GM21717 (cell line): ENCODE data around the gene UBXN6.

Experiments
- ATAC-seq: cut with Tn5 transposase; IDR thresholded peaks from one replicate; pipeline ENCODE4 v1.9.1; 2021; ENCODE audit warnings: mild to moderate bottlenecking, moderate library complexity; ENCODE audit not compliant: unreplicated experiment

The UBXN6 gene

DNA sequence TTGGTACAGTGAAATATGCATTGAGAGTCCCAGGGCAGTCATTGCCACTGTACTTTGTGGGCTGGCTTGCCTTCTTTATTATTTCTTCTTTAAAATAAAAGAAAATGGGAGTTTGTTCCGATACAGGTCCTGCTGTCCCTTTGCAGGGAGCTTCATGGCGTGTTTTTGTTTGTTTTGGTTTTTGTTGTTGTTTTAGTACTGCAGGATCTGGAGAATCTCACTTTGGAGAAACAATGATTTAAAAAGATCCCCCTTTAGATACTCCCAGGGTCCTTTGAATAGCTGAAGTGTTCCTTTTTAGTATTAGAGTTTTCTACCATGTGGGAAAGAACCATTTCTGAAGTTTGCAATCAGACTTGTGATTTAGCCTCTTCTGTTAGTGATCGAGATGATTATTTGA lies 44.0 kb downstream of the UBXN6 start:
- no peak for ATAC-seq

DNA sequence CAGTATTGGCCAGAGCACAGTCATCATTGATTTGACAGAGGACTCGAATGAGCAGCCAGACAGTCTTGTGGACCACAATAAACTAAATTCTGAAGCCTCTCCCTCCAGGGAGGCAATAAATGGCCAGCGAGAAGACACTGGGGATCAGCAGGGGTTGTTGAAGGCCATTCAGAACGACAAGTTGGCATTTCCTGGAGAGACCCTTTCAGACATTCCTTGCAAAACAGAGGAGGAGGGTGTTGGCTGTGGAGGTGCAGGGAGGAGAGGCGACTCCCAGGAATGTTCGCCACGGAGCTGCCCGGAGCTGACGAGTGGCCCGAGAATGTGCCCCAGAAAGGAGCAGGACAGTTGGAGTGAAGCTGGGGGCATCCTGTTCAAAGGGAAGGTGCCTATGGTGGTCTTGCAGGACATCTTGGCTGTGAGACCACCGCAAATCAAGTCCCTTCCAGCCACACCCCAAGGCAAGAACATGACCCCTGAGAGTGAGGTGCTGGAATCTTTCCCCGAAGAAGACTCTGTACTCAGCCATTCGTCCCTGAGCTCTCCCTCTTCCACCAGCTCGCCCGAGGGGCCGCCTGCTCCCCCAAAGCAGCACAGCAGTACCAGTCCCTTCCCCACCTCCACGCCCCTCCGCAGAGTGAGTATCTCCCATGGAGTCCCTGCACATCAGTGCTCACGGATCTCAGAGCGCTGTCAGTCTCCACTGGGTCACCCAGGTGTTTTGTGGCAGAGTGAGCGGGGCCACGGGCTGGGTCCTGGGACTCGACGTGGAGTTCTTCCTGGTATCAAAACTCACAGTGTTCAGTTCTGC lies 48.3 kb downstream of the UBXN6 start:
- no peak for ATAC-seq

DNA sequence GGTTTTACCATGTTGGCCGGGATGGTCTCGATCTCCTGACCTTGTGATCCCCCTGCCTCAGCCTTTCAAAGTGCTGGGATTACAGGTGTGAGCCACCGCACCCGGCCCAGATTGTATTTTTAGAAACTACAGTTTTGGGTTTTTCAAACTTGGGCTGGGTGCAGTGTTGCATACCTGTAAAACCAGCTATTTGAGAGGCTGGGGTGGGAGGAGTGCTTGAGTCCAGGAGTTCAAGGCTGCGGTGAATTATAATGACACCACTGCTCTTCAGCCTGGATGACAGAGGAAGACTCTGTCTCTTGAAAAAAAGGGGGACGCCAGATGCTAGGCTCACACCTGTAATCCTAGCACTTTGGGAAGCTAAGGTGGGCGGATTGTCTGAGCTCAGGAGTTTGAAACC lies 51.0 kb downstream of the UBXN6 start:
- no peak for ATAC-seq

DNA sequence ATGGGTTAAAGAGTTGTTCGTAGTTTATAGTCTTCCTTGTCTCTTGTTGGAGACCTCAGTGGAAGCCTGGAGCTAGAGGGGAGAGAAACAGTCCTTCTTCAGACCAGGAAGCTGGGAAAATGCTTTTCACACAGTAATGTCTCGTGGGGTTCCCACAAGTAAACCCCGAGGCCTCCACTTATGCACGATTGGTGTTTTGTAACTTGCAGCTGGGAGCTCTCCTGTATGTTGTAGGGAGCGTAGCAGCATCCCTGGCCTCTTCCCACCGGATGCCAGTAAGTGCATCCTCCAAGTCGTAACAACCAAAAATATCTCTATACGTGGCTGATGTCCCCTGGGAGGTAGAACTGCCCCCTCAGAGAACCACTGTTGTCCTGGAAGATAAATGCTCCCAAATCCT lies 51.6 kb downstream of the UBXN6 start:
- ATAC-seq: no peak

DNA sequence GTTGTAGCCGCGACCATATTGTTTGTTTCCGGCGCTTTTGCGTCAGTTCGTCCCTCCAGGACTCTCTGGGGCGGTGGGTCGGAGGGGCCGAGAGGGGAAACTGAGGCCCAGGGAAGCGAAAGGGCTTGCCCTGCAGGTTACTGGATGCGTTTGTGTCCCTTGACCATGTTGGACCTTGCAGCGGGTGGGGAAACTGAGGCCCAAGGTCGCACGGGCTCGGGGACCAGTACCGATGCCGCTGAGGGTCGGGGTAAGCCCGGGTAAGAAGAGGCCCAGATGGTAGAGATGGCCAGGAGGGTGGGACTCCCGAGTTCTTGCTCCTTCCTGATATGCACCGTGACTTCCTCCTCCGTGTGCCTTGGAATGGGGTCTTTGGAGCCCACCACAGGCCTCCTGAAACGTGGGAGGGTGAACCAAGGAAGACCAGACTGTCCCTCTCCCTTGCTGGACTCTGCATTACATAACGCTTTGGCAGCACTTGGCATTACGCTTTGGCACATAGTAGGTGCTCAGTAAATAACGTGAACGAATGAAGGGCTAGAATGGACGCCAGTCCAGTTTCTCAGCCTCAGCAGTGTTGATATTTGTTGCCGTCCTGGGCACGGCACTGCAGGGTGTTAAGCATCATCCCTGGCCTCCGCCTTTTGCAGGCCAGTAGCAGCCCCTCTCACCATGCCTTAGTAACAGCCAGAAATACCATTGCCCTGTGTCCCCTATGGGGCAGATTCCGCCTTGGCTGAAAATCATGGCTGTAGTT lies 54.4 kb downstream of the UBXN6 start:
- ATAC-seq: no peak

DNA sequence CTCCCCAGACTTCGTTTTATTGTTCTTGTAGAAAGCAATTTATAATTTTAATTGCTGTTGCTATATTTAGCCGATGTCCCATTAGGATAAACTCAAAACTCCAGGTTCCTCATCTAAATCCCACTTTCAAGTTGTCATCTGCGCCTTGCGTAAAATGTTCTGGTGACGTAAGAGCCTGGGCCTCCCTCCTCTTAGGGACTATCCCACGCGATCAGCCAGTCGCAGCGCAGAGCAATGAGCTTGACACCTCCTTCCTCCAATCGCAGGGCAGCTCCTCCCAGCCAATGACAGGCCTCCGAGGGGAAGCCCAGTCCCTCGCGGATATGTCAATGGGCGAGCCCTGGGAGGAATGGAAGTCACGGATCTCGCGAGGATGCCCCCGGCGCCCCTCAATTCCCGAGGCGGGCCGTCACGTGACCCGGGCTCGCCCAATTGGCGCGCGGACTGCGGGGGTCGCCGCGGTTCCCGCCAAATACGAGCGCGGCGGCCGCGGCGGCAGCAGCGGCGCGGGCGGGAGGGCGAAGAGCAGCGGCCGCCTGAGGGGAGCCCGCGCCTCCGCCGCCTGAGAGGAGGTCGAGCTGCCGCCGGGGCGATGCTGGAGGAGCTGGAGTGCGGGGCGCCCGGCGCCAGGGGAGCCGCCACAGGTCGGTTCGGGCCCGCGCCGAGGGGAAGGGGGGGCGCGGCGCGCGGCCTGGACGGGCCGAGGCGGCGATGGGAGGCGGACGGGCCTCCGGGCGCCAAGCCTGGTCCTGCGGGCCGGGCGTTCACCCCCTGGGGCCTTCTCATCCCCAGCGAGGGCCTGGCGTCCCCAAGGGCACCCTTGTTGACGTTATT lies 55.2 kb downstream of the UBXN6 start, which contains the start of gene CHAF1A:
CHAF1A (plus strand) TSS at position 470 of the 834 bp plus-strand sequence; CDS start at position 593, 123 bp downstream.
- peak; percentile 71 for ATAC-seq

DNA sequence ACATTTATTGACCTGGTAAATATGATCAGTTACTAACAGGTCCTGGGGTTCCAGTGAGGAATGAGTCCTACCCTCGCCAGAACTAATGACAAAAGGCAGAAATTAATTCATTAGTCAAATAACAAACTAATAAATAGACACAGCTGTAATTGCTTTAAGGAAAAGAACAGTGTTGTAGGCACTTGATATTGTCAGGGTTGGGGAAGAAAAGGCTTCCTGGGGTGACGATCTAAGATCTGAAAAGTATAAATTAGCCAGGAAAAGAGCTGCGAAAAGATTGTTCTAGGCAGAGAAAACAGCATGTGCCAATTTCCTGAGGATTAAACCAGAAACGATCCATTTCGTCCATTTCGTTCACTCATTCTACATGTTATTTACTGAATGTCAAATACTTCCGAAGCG lies 55.8 kb downstream of the UBXN6 start:
- no peak for ATAC-seq

DNA sequence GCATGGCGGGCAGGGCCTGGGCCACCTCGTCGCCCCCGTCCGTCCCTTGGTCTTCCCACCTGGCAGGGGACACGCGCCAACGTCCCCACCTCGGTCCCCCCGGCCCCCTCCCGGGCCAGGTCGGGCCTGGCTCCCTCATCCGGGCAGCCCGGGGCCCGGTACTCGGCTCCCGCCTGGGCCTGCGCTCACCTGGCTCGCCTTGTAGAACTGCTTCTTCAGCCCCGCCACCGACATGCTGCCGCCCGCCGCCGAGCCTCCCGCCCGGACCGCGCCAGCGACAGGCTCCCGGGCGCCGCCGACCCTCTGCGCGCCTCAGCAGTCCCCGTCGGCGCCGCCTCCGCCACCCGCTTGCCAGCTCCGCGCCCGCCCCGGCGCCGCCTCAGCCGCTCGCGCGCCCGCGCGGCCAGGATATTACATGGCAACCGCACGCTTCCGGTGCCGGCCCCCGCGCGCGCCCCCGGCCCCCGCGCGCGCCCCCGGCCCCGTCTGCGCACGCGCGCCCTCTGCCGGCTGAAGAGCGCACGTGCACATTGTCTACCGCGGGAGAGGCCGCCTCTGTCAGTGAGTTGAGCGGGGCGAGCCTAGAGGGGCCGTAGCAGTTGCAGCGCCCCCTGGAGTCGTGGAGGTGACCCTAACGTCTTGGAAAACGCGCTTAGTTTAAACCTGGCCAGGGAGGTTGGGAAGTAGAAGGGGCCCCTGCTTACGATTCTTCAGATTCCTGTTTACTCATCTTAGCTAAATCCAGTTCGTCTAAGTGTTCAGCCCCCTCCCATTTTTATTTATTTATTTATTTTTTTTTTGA lies 57.3 kb downstream of the UBXN6 start, which contains the start of gene SH3GL1:
SH3GL1 (minus strand) TSS at position 413 of the 802 bp plus-strand sequence; CDS start at position 234, 179 bp downstream.
- ATAC-seq: peak; percentile 46

DNA sequence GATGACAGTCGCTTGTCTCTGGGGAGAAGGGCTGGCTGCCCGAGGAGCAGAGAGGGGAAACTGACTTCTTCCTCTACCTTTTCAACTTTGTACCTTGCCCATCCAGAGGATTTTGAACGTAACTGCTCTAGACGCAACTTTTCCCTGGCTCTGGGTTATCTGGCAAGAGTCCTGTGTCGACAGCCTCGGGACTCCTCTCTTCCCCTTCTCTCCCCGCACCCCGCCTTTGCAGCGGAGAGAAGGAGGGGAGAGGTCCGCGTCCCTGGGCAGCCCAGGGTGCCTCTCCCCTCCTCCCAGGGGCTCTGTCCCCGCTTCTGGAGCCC lies 57.8 kb downstream of the UBXN6 start:
- ATAC-seq: peak; percentile 1

DNA sequence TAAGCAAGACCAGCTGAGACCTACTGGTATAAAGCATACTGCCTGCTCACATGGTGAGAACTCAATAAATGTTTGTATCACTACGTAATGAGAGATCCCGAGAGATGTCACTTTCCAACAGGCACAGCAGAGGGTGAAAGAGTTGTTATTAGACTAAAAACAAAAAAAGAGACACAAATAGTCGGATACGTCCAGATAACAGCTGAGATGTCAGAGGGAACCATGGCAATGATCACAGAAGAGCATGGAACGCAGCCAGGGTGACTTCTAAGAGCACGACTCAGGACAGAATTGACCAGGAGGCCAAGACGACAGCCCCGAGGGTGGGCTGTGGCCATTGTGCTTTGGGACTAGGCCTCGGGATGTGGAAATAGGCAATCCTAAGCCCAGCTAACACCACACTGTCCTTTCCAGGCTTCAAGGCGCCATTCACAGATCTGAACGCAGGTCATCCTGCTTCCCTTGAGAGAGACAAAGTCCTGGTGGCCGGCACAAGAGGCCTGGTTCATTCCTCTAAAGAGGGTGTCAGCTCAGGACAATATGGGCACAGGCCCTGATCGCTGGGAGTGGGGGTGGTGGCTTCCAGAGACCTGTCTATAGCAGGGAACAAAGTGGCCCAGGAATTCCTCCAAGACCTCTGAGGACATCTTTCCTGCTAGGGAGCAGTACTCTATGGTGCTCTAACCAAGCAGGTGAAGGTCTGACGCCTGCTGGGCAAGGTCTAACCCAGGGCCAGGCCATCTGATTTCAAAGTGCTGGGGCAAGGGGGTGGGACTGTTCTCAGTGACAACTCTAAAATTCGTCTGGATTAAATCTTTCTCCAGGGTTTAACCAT lies 60.4 kb downstream of the UBXN6 start:
- no peak for ATAC-seq
